HL-60 (cell line): Measurements from ENCODE around the gene DNASE1L2.
"Not testable (repeated sequence)": the region's sequence is repeated elsewhere in the genome, so short reads cannot be mapped to it uniquely, and the experiment has no call there.

Experiments
- DNase-seq, 2 experiments: peaks; one replicate each; pipeline ENCODE4 v3.0.0-alpha.2; 2010 to 2020; ENCODE audit warnings: low read depth in 1 of 2, low spot score in 1 of 2
- H3K27ac ChIP-seq: fragments of 250-450 bp; sonication (Bioruptor Pico); replicated peaks from 2 replicates; pipeline ENCODE4 v1.5.1; 2020; ENCODE audit warnings: mild to moderate bottlenecking, moderate library complexity
- H3K27me3 ChIP-seq: fragments of 250-450 bp; sonication (Bioruptor Pico); 2 replicates; pipeline ENCODE4 v1.5.1; 2021; ENCODE audit warnings: mild to moderate bottlenecking, moderate library complexity; ENCODE audit not compliant: insufficient read depth, poor library complexity, severe bottlenecking
- H3K4me3 ChIP-seq: replicated peaks from 2 replicates; pipeline ENCODE4 v1.5.1; 2011; ENCODE audit warnings: mild to moderate bottlenecking, control low read depth, low read length; ENCODE audit not compliant: insufficient read depth
- GABPA ChIP-seq: IDR thresholded peaks from 2 replicates; pipeline ENCODE4 v1.6.1; 2012; ENCODE audit warnings: low read depth
- POLR2AphosphoS5 ChIP-seq: IDR thresholded peaks from 2 replicates; pipeline ENCODE4 v1.6.1; 2012; ENCODE audit warnings: low read depth
- REST ChIP-seq: IDR thresholded peaks from 2 replicates; pipeline ENCODE4 v1.6.1; 2012; ENCODE audit warnings: low read depth; ENCODE audit not compliant: insufficient replicate concordance
- SPI1 ChIP-seq: IDR thresholded peaks from 2 replicates; pipeline ENCODE4 v1.6.1; 2012; ENCODE audit warnings: low read depth, mild to moderate bottlenecking, borderline replicate concordance
- TF ChIP-seq, protein P1 (sequence below): IDR thresholded peaks from one replicate; pipeline ENCODE4 v1.5.1; 2011; ENCODE audit warnings: low read length, control low read depth, inconsistent platforms; ENCODE audit not compliant: insufficient read depth

The DNASE1L2 gene

GRCh38 chr16:2199621-2200139, 36.6 kb upstream of the DNASE1L2 start:
- no peak for DNase-seq
- no peak for TF ChIP-seq GABPA
- no peak for TF ChIP-seq SPI1
- no peak overlapping the region for H3K4me3 ChIP-seq
- H3K27me3 ChIP-seq, result peaks cover 27% of the 10 kb centered on the region
- H3K27ac ChIP-seq, result no peak overlapping the region

DNA sequence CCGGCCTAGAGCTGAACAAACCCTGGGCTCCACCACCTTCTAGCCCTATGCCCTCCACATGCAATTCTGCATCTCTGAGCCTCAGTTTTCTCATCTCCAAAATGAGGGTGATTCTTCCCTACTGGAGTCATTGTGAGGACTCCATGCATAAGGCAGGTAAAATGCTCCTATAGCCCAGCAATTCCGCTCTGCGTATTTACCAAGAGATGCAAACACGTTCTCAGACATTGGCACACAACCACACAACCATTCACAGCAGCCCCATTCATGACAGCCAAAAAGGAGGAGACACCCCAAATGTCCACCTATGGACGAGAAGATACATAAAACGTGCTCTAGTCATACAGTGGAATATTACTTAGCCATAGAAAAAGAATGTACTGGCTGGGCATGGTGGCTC, 35.9 kb upstream of the DNASE1L2 start:
- no peak overlapping the region for H3K27ac ChIP-seq
- peaks cover 21% of the 10 kb centered on the region for H3K27me3 ChIP-seq
- no peak for DNase-seq
- TF ChIP-seq, protein P1, sequence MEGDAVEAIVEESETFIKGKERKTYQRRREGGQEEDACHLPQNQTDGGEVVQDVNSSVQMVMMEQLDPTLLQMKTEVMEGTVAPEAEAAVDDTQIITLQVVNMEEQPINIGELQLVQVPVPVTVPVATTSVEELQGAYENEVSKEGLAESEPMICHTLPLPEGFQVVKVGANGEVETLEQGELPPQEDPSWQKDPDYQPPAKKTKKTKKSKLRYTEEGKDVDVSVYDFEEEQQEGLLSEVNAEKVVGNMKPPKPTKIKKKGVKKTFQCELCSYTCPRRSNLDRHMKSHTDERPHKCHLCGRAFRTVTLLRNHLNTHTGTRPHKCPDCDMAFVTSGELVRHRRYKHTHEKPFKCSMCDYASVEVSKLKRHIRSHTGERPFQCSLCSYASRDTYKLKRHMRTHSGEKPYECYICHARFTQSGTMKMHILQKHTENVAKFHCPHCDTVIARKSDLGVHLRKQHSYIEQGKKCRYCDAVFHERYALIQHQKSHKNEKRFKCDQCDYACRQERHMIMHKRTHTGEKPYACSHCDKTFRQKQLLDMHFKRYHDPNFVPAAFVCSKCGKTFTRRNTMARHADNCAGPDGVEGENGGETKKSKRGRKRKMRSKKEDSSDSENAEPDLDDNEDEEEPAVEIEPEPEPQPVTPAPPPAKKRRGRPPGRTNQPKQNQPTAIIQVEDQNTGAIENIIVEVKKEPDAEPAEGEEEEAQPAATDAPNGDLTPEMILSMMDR, result no peak
- no peak for TF ChIP-seq POLR2AphosphoS5
- no peak for TF ChIP-seq SPI1
- no peak for TF ChIP-seq GABPA
- TF ChIP-seq REST, result no peak
- no peak overlapping the region for H3K4me3 ChIP-seq

DNA sequence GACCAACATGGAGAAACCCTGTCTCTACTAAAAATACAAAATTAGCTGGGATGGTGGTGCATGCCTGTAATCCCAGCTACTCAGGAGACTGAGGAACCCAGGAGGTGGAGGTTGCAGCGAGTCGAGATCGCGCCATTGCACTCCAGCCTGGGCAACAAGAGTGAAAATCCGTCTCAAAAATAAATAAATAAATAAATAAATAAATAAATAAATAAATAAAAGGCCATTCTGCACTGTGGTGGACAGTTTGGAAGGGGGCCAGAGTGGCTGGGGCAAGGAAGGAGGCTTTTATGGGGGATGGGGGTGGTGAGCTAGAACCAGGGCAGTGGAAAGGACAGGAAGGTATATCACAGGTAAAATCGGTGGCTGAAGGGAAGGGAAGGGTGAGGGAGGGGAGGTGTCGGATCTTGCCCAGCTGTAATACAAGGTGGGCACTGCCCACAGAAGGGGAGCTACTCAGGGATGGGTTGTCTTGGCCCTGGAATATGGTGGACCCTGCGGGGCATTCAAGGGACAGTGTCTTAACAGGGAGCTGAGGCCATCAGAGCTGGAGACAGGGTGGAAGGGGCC, 33.0 kb upstream of the DNASE1L2 start:
- DNase-seq, H3K27ac ChIP-seq, H3K4me3 ChIP-seq, H3K27me3 ChIP-seq: not testable (repeated sequence)

DNA sequence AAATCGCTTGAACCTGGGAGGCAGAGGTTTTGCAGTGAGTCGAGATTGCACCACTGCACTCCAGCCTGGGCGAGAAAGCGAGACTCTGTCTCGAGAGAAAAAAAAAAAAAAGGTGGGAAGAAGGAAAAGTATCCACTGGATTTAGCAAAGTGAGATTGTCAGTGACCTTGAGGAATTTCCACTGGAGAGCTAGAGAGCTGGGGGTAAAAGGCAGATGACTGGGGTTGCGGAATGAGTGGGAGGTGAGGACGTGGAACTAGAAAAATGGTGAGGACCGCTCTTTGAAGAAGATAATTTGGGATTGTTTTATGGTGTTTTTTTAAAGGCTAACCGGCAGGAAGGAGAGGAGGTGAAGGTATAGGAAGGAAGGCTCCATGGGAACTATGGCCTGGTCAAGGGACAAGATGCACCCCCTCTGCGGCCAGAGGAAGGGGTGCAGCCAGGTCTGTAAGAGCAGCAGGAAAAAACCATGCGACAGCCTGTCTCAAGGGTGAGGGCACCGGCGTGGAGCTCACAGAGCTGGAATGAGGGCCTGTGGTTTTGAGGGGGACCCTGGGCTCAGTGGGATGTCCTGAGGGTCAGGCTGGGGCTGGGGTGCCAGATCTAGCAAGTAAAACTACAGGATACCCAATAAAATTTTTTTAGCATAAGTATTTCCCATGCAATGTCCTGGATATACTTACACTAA, 31.7 kb upstream of the DNASE1L2 start:
- no peaks in the 10 kb centered on the region for H3K27me3 ChIP-seq
- no peak for DNase-seq
- TF ChIP-seq POLR2AphosphoS5, result no peak
- no peak for TF ChIP-seq SPI1
- no peak for TF ChIP-seq REST
- peak overlapping the region; percentile 97 for H3K27ac ChIP-seq
- H3K4me3 ChIP-seq, result peak overlapping the region; percentile 80

DNA sequence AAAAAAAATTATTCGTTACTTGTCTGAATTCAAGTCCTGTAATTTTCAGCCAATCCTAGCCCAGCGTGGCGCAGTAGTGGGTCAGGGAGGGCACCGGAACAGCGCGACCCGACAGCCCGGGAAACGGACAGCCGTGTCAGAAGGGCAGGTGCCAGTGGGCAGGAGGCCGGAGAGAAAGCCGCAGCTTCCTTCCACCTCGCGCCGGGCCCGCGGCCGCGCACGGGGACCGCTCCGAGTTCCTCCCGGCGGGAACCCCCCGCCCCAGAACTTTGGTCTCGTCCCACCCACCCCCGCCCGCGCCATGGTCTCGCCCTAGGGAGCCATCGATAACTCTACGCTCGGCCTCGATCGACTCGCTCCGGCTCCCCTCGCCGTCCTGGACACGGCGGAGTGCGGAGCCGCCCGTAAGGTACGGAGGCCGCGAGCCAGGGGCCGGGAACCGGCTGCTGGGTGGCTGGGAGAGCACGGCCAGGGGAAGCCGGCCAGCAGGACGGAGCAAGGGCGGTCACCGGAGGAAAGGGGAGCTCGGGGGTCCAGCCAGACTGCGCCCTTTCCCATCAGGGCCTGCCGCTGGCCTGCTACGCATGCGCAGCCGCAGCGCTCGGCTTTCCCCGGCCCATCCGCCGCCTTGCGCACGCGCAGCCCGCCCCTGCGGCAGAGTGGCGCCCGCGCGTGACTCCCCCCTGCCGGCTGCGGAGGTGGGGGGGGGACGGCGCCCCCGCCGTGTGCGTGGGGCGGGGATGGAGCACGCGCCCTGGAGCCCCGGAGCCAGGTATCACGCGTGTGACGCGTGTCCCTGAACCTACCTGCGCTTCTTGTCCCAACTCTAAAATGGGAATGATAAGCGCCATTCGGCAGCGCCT, 30.9 kb upstream of the DNASE1L2 start, which contains the start of gene MLST8:
Gene MLST8 (plus strand): TSS at position 351 of the 863 bp plus-strand sequence. CDS start 632 bp downstream, outside the sequence.
- H3K27ac ChIP-seq, result peak within 1 kb of the TSS; percentile 97
- TF ChIP-seq, protein P1, result no peak
- peak; percentile 94 for TF ChIP-seq POLR2AphosphoS5
- no peak for TF ChIP-seq GABPA
- TF ChIP-seq REST, result peak; percentile 36
- TF ChIP-seq SPI1, result peak; percentile 51; the same call in 1 of the 2 replicates

More for the DNA sequence above, 30.9 kb upstream of the DNASE1L2 start, which contains the start of gene MLST8:
- H3K4me3 ChIP-seq, result peak within 1 kb of the TSS; percentile 80
- no peaks in the 10 kb centered on the region for H3K27me3 ChIP-seq
- peak; percentile 85 to 88 for DNase-seq
